Right lobe of liver (tissue), 6 donors: ENCODE measurements around the gene SNX12. TPM values are rescaled to one million over a fixed set of nuclear protein-coding genes. Genes with fewer than 3 reads are reported as not detected.

Source experiments
- ATAC-seq, 4 donors: fragments of 200-7000 bp; cut with Tn5 transposase; one replicate each; pipeline ENCODE4 v1.9.1; 2020; ENCODE audit warnings: mild to moderate bottlenecking in 4 of 4, moderate library complexity in 4 of 4
- DNase-seq, 3 donors: peaks; one replicate each; pipeline ENCODE4 v3.0.0-alpha.2; 2020
- H3K27ac ChIP-seq, 3 donors: fragments of 200-600 bp; one replicate each; pipeline ENCODE4 v1.8.0; 2022
- H3K27me3 ChIP-seq, 2 donors: fragments of 200-600 bp; one replicate each; pipeline ENCODE4 v1.8.0; 2022
- H3K36me3 ChIP-seq, 4 donors: fragments of 200-600 bp; sonication (generic) in 1 of 4; one replicate each; pipeline versions ENCODE4 v1.5.1 to v1.8.0; 2017 to 2022; ENCODE audit warnings: control low read depth in 1 of 4
- H3K4me1 ChIP-seq, 4 donors: fragments of 200-600 bp; sonication (generic) in 1 of 4; one replicate each; pipeline versions ENCODE4 v1.5.1 to v1.8.0; 2017 to 2022; ENCODE audit warnings: control low read depth in 1 of 4
- H3K4me3 ChIP-seq, 3 donors: fragments of 200-600 bp; one replicate each; pipeline ENCODE4 v1.8.0; 2022
- H3K9me3 ChIP-seq, 4 donors: fragments of 200-600 bp; sonication (generic) in 1 of 4; one replicate each; pipeline versions ENCODE4 v1.5.1 to v1.8.0; 2017 to 2022; ENCODE audit warnings: control low read depth in 1 of 4
- POLR2A ChIP-seq: fragments of 450-650 bp; IDR thresholded peaks from one replicate; pipeline ENCODE4 v1.6.1; 2017; ENCODE audit warnings: antibody characterized with exemption, mild to moderate bottlenecking
- WGBS: methylation state at CpG from one replicate; pipeline ENCODE4 v1.1.6; 2018; ENCODE audit warnings: low coverage, low lambda C conversion rate; ENCODE audit not compliant: insufficient coverage; ENCODE audit errors: missing lambda C conversion rate; 5-methylcytosine and 5-hydroxymethylcytosine counted together
- intact Hi-C, 2 donors: fragments of 100-400 bp; cut with DNase I; formaldehyde crosslinking; loops; one replicate each; pipeline versions ENCODE4 v1.11.2 to v1.14.1; 2022
- total RNA-seq, 6 experiments: library from RNA; depleted of rRNA in 2 of 6; stranded (reverse); fragments of >200 nt in 2 of 6; fragmentation: NEBNext Ultra II Directional in 3 of 6; extraction: Animal tissue kit (Norgen Biotek cat#: 25700) in 3 of 6; gene quantifications; one replicate each; pipeline versions ENCODE4 v1.1.0 to v1.2.4, GENCODE V29; 2016 to 2023
- TF ChIP-seq, protein P1 (sequence below), 4 donors: fragments of 200-600 bp in 3 of 4; fragments of 450-650 bp in 1 of 4; IDR thresholded peaks; one replicate each; pipeline versions ENCODE4 v1.5.1 to v1.8.0; 2016 to 2022; ENCODE audit warnings: antibody characterized with exemption in 4 of 4, mild to moderate bottlenecking in 2 of 4
- donor health status: DM: no; HTN: yes; CAD: no.
- donor health status: DM: no; HTN: no; CAD: no.
- donor health status: DM: no; HTN: no; CAD: no.
- donor health status: DM: no; HTN: yes; CAD: no.
- donor health status: DM: no; HTN: yes; CAD: no.

The SNX12 gene
- total RNA-seq, 6 experiments from 2014 or later, result 21.2 to 31.1 (median 24.1) TPM

DNA sequence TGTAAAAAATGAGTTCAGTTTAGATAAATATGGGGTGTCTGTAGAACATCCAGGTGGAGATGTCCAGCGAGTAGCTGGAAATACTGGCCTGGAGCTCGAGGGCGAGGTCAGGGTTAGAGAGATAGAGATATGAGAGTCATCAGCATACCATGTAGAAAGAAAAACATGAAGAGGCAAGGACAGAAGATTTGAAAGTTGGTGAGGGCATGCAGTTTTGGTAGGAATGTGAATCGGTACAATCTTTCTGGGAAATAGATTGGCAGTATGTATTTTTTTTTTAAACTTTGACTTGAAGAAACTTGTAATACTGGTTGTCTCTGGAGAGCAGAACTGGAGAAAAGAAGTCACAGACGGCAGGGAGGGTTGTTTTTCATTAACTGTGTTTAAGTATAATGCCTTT is 2.4 kb upstream of the SNX12 start:
- Histone ChIP-seq H3K4me1 (peaks cover 0 to 2% (median 0%) of the 10 kb centered on the region in 4 donors), H3K27ac (no peak overlapping the region), H3K4me3 (no peak overlapping the region), H3K9me3 (no peaks in the 10 kb centered on the region), H3K27me3 (no peaks in the 10 kb centered on the region), H3K36me3 (no peaks in the 10 kb centered on the region)
- ATAC-seq, result no peak
- no peak for DNase-seq
- intact Hi-C loops, result no loop called here
- no peak for TF ChIP-seq POLR2A
- TF ChIP-seq, protein P1, sequence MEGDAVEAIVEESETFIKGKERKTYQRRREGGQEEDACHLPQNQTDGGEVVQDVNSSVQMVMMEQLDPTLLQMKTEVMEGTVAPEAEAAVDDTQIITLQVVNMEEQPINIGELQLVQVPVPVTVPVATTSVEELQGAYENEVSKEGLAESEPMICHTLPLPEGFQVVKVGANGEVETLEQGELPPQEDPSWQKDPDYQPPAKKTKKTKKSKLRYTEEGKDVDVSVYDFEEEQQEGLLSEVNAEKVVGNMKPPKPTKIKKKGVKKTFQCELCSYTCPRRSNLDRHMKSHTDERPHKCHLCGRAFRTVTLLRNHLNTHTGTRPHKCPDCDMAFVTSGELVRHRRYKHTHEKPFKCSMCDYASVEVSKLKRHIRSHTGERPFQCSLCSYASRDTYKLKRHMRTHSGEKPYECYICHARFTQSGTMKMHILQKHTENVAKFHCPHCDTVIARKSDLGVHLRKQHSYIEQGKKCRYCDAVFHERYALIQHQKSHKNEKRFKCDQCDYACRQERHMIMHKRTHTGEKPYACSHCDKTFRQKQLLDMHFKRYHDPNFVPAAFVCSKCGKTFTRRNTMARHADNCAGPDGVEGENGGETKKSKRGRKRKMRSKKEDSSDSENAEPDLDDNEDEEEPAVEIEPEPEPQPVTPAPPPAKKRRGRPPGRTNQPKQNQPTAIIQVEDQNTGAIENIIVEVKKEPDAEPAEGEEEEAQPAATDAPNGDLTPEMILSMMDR (IDR thresholded peaks at IDR 0.05), result no peak
- 52% methylated on average over 3 of the region's 5 CpGs for WGBS

DNA sequence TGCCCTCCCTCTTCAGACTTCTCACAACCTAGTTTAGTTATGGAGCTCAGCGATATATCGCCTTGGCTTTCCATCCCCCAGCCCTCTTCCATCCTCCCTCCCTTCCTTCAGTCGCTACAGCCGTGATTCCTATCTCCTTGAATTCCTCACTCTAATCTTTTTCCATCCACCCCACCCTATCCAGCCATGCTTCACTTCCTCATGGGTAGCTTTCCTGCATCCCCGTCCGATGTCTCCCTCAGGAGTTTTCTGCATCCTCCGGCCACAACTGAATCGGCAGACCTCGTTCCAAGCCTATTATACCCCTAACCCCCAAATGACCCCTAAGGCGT is 456 bp downstream of the SNX12 start:
- intact Hi-C loops, result no loop called here
- ATAC-seq (peak in 3 of 4 donors; percentile 2 to 3 (median 3)), DNase-seq (no peak)
- WGBS, result 21% methylated on average over 10 of the region's 10 CpGs
- H3K36me3 ChIP-seq, result no peaks in the 10 kb centered on the region
- H3K27me3 ChIP-seq, result no peaks in the 10 kb centered on the region
- H3K9me3 ChIP-seq, result no peaks in the 10 kb centered on the region
- H3K27ac ChIP-seq, result peak overlapping the region; percentile 36 to 54 (median 37)
- H3K4me1 ChIP-seq, result peaks cover 0 to 2% (median 0%) of the 10 kb centered on the region in 4 donors
- no peak for TF ChIP-seq POLR2A
- TF ChIP-seq, protein P1 (IDR thresholded peaks at IDR 0.05), result no peak
- H3K4me3 ChIP-seq, result peak overlapping the region; percentile 47 to 62 (median 61)

DNA sequence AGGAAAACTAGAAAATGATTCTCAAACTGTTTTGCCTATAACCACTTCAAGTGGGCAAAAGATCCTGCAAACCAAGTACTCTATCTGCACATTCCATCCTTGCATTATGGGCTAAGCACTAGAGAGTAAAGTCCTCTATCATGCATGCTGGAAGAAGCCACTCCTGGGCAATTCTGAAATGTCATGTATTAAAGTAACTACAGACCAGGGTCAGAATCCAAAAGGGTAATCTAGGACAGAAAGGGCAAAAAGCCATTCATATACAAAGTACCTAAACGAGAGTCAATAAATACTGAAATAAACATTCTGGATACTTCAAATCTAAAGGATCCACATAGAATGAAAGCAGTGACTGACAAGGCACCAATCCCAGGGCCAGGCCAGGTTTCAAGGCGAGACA is 1.0 kb downstream of the SNX12 start:
- intact Hi-C loops, result no loop called here
- Histone ChIP-seq H3K9me3 (no peaks in the 10 kb centered on the region), H3K4me1 (peaks cover 0 to 2% (median 0%) of the 10 kb centered on the region in 4 donors), H3K4me3 (peak overlapping the region; percentile 47 to 62 (median 61)), H3K27me3 (no peaks in the 10 kb centered on the region), H3K36me3 (no peaks in the 10 kb centered on the region), H3K27ac (peak overlapping the region in 2 of 3 donors; percentile 37 to 54)
- TF ChIP-seq POLR2A, result no peak
- TF ChIP-seq, protein P1 (IDR thresholded peaks at IDR 0.05), result no peak
- no peak for DNase-seq
- whole genome bisulfite sequencing, result 7% methylated on average over 2 of the region's 2 CpGs
- ATAC-seq, result no peak

DNA sequence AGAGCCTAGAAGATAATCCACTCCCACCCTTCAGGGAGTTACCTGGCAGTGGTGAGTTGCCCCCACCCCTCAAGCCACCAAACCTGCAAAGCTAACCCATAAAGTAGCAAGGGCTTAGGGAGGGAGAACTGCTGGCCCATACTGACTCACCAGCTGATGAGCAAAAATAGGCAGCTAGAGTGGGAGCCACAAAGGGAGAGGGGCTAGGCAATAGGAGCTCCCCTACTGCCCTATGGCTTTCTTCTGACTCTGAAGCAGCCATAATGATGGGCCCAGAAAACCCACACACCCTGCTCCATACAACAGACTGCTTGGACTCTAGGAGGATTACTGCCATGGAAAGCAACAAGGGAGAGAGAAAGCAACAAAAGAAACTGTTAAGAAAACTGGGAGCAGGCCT is 8.0 kb downstream of the SNX12 start:
- H3K36me3 ChIP-seq, result peaks cover 0 to 12% (median 0%) of the 10 kb centered on the region in 4 donors
- no peak for TF ChIP-seq POLR2A
- TF ChIP-seq, protein P1 (IDR thresholded peaks at IDR 0.05), result no peak
- H3K4me3 ChIP-seq, result no peak overlapping the region
- H3K27me3 ChIP-seq, result no peaks in the 10 kb centered on the region
- DNase-seq, result no peak
- H3K4me1 ChIP-seq, result no peaks in the 10 kb centered on the region
- ATAC-seq, result no peak
- no peaks in the 10 kb centered on the region for H3K9me3 ChIP-seq
- intact Hi-C loops, result no loop called here
- H3K27ac ChIP-seq, result no peak overlapping the region
